ENCODE results near the gene ANKRD49. TPM values are rescaled to one million over a fixed set of nuclear protein-coding genes. Genes with fewer than 3 reads are reported as not detected.
A peak's percentile ranks its signal among the peaks of the same experiment; 100 is the strongest.
"Not testable (repeated sequence)": the region's sequence is repeated elsewhere in the genome, so short reads cannot be mapped to it uniquely, and the experiment has no call there.

ANKRD49 gene
- polyA plus RNA-seq, 3 donors = 22.4 to 24.8 (median 24.1) TPM

GRCh38 chr11:94494126-94494680, 419 bp downstream of the ANKRD49 start:
- DNase-seq = no peak

DNA sequence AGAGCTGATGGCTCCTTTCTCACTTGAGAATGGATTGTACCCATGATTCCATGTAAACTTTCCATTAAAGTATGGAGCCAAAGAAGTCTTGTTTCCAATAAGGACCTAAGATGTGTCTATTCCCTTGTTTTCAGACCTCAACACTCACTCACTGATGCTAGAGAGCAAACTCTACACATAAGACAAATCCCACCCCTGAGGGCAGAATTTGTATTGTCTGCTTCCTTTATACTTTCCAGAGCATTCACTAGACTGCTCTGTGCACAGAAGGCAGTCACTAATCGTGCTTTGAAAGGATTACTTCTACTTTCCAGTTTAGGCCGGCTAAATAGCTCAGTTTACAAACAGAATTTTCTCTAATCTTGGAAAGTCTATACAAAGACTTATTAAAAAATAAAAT, 6.4 kb downstream of the ANKRD49 start:
- no peak for DNase-seq

DNA sequence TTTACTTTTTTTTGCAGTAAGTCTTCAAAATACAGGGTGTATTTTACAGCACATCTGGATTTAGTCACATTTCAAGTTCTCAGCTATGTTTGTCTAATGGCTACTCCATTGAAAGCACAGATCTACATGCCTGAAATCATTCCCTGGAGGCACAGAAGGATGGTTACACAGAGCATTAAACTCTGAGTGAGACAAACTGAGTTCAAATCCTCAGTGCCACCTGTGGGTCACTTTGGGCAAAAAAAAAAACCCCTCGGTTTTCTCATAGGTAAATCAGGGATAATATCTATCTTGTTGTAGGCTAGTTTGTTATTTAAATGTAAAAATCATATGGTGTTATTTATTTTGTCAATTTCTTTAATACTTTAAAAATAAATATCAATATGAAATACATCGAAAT, 7.7 kb downstream of the ANKRD49 start:
- no peak for DNase-seq

GRCh38 chr11:94504689-94505293, 11.0 kb downstream of the ANKRD49 start:
- DNase-seq = no peak

DNA sequence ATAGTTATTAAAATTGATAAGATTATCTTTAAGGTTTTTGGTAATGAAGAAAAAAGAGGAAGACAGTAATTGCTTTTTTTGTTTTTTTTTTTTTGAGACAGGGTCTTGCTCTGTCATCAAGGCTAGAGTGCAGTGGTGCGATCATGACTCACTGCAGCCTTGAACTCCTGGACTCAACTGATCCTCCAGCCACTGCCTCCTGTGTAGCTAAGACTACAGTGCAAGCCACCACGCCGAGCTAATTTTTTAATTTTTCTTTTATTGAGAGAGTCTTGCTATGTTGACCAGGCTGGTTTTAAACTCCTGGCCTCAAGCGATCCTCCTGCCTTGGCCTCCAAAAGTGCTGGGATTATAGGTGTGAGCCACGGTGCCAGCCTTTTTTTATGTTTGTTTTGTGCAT, 12.7 kb downstream of the ANKRD49 start:
- not testable (repeated sequence) for DNase-seq

- DNase-seq = no peak
Observed at GRCh38 chr11:94507485-94507884, 13.7 kb downstream of the ANKRD49 start.

DNA sequence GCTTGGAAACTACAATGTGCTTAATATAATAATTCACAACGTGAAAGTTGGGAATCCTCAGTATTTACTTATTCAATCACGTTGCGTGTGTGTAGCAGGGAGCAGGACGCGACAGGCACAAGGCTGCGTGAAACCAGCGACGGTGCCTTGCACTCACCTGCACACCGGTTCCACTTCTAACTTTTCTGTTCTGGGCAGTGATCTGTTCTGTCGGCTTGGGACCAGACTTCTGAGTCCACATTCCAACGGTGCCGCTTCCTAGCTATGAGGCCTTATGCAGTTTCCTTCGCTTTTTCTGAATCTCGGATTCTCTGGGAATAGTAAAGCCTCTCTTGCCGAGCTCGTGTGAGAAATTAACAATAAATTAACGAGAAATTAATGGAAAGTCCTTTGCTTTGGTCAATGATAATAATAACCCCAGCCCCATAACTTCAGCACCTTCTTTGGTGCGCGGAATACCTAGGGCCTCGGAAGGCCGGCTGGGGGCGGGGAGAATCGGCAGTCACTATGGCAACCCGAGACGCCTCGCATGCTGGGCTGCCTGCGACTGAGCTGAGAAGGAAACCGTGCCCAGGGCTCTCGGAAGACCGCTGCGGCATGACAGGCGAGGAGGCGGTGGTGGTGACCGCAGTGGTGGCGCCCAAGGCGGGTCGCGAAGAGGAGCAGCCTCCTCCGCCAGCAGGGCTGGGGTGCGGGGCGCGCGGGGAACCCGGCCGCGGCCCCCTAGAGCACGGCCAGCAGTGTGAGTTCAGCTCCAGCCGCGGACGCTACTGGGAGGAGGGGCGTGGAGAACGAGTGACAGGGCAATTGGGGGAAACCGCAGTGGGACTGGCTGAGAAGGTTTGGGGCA, 18.4 kb downstream of the ANKRD49 start, which contains the start of gene C11orf97:
TSS of gene C11orf97 (plus strand) at position 530 of the 850 bp plus-strand sequence. CDS start at position 598, 68 bp downstream.
- peak; percentile 53 for DNase-seq

GRCh38 chr11:94513091-94513490, 19.3 kb downstream of the ANKRD49 start:
- no peak for DNase-seq

DNA sequence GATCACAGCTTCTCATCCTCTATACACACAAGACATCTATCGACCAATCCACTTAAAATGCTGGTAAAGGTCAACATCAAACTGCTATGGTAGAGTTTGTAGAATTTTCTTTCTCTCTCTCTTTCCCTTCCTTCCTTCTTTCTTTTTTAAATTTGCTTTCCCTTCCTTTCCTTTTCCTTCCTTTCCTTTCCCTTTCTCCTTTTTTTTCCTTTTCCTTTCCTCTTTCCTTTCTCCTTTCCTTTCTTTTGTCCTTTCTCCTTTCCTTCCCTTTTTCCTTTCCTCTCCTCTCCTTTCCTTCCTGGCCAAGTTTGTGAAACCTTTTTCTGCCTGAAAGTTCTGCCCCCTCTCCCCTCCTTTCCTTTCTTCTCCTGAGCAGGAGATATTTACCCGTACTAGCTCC, 21.6 kb downstream of the ANKRD49 start:
- DNase-seq = no peak

- DNase-seq = no peak
Observed at GRCh38 chr11:94516725-94517124, 22.9 kb downstream of the ANKRD49 start.

DNA sequence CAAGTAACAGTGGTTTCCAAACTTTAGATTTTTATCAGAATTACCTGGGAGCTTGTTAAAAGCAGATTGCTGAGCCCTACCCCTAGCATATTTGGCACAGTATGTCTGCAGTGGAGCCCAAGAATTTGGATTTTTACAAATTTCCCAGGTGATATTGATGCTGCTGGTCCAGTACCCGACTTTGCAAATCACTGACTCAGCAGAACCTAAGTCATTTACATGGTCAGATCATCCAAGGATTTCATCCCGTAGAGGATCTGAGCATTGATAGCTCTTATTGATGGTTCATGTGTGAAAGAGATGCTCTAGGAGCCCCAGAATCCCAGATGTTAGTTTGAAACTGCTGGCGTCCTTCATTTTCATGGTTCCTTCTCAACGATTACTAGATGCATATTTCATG, 24.5 kb downstream of the ANKRD49 start:
- no peak for DNase-seq

DNA sequence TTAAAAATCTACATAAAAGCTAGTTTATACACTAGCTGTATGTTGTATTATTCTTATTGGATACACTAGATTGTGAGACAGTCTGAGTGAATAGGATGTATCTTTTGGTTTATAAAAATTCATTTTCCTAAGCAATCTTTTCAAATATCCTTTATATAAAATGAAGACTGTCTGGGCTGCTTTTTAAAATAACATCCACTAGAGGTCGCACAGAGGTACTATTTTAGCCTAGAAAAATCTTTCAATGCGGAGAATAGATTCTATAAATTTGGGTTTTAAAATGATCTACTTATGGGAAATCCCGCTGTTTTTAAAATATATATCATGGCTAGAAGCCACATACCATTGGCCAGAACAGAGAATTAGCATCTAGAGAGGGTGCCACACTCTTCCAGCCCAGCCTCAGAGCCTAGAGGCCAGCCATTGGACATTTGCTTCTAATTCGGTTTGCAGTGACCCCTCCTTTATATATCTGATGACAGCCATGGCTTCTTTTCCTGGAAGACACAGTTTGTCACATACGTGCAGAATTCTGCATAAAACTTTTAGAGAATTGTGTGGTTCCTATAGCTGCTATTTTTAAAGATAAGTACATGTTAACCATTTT, 25.8 kb downstream of the ANKRD49 start:
- peak; percentile 30 for DNase-seq

DNA sequence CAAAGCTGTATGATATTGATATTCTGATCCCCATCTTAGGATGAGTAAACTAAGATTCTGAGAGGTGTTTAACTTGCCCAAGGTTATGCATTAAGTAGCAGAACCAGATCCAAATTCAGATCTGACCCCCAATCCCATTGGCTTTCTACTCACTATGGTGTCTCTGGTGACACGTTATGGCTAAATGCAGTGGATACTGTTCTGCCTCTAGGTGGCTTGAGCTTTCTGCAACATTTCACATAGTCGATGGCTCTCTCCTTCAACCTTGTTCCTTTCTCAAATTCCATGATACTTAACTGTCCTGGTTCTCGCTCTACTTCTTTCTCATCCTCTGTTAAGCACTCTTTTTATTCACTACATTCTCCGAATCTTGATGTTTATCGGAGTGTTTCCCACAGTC, 27.9 kb downstream of the ANKRD49 start:
- no peak for DNase-seq

DNA sequence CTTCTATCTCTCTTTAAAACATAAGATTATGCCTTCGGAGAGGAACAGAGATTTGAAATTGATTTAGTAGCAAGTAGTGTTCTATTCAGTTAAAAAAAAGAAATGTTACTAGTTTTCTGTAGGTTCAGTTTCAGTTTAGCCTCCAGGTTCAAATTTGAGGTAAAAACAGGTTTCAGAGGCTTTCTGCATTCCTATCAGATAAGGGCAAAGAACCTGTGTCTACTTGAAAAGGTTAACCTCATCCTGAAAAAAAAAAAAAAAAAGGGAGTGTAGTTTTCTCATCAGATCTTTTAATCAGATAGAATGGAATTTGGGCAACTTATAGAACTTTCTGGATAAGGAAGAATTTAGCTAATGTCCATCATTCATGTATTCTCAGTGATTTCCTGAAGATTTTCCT, 30.6 kb downstream of the ANKRD49 start:
- no peak for DNase-seq

GRCh38 chr11:94525546-94526324, 32.0 kb downstream of the ANKRD49 start:
- DNase-seq = peak; percentile 82

GRCh38 chr11:94526645-94527438, 33.1 kb downstream of the ANKRD49 start:
- no peak for DNase-seq

- no peak for DNase-seq
Observed at GRCh38 chr11:94528551-94528950, 34.8 kb downstream of the ANKRD49 start.

DNA sequence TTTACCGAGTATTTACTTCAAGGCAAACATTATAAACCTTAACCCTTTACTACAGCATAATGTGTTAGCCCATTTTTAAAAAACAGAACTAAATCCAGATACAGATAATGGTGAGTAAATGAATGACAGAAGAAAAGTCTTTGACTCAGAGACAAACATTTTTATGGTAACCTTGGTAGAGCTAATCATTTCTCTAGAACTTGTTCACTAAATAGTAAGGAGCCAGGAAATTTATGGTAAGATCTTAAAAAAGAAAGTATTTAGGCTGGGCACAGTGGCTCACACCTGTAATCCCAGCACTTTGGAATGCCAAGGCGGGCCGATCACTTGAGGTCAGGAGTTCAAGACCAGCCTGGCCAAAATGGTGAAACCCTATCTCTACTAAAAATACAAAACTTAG, 38.4 kb downstream of the ANKRD49 start:
- no peak for DNase-seq

DNA sequence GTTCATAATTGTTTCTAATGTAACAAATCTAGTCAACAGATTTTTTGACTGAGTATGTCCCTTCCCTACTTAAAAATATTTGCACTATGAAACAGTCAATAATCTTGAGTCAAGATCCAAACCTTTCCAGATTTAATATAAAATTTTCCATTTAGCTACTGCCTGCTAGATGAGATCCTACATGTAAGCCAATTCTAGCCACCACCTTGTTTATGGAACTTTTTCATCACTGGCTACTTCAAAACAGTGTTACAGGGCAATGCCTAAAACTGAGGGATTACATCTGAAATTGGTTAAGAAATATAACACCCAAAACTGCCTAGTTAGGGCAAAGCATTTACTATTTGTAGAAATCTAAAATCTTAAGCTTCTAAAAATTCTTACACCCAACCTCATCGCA, 39.4 kb downstream of the ANKRD49 start:
- no peak for DNase-seq

DNA sequence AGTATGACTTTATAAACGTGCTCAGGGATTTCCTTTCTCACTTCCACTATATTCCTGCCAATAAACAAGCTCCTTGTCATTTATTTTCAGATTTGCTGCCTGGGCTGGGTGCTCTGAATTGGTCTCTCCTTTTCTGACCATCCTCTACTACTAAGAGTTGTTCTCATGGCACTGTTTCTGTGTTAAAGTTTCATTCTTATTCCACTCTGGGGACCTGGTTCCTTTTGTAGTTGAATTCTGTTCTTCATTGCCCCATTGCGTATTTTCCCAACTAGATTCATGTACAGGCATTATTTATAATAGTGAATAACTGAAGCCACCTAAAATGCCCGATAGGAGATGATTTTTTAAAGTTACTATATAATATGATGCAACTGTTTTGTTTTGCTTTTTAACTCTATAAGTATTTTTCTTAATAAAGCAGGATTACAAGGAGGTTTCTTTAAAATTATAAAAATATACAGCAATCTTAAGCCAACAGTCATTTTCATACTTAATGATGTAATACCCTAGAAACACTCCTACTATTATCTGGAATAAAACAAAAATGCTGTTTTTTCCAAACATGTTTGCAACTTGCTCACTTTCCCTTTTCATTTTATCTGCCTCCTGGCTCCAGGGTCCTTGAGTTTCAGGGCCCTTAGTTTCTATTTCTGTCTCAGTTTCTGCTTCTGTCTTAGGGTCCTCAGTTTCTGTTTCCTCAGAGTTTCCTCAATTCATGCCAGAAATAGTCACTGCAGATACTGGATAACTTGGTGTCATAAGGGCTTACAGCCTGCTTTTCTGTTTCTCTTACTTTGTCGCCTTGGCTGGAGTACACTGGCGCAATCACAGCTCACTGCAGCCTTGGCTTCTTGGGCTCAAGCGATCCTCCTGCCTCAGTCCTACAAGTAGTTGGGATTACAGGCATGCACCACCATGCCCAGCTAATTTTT, 40.2 kb downstream of the ANKRD49 start:
- no peak for DNase-seq
